ENCODE data around the gene CENATAC.

The CENATAC gene

GRCh38 chr11:119046489-119046888, 48.6 kb downstream of the CENATAC start:
- no peaks in the 10 kb centered on the region for H3K4me1 ChIP-seq (ENCODE audit: insufficient read depth, low read length)
- DNase-seq (no peak), ATAC-seq (ENCODE audit: insufficient read depth, low read depth) (no peak)
- TF ChIP-seq, protein P1, sequence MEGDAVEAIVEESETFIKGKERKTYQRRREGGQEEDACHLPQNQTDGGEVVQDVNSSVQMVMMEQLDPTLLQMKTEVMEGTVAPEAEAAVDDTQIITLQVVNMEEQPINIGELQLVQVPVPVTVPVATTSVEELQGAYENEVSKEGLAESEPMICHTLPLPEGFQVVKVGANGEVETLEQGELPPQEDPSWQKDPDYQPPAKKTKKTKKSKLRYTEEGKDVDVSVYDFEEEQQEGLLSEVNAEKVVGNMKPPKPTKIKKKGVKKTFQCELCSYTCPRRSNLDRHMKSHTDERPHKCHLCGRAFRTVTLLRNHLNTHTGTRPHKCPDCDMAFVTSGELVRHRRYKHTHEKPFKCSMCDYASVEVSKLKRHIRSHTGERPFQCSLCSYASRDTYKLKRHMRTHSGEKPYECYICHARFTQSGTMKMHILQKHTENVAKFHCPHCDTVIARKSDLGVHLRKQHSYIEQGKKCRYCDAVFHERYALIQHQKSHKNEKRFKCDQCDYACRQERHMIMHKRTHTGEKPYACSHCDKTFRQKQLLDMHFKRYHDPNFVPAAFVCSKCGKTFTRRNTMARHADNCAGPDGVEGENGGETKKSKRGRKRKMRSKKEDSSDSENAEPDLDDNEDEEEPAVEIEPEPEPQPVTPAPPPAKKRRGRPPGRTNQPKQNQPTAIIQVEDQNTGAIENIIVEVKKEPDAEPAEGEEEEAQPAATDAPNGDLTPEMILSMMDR (IDR thresholded peaks at IDR 0.05; ENCODE audit: borderline replicate concordance, extremely low read depth, low read length, poor library complexity, severe bottlenecking): no peak
- TF ChIP-seq EZH2 (IDR thresholded peaks at IDR 0.05; ENCODE audit: borderline replicate concordance, low read depth, low read length, severe bottlenecking): no peak
- H3K27me3 ChIP-seq (ENCODE audit: insufficient read depth, low read length, poor library complexity): no peaks in the 10 kb centered on the region
- H3K4me2 ChIP-seq (ENCODE audit: insufficient read depth, low read length): no peak overlapping the region
- H4K20me1 ChIP-seq (ENCODE audit: insufficient read depth, low read length): no peaks in the 10 kb centered on the region
- no peaks in the 10 kb centered on the region for H3K9me3 ChIP-seq (ENCODE audit: insufficient read depth, low read length, severe bottlenecking)
- no peaks in the 10 kb centered on the region for H3K79me2 ChIP-seq (ENCODE audit: insufficient read depth, low read length)
- no peak overlapping the region for H3K9ac ChIP-seq (ENCODE audit: low read depth, low read length)
- no peak overlapping the region for H2AFZ ChIP-seq (ENCODE audit: low read depth, low read length)
- no peak overlapping the region for H3K4me3 ChIP-seq (ENCODE audit: low read depth in 1 of 2, low read length in 2 of 2)
- no peak overlapping the region for H3K27ac ChIP-seq (ENCODE audit: low read length)
- H3K36me3 ChIP-seq (ENCODE audit: insufficient read depth, low read length): peaks cover 69% of the 10 kb centered on the region

- no peak for TF ChIP-seq EZH2 (IDR thresholded peaks at IDR 0.05; ENCODE audit: borderline replicate concordance, low read depth, low read length, severe bottlenecking)
- TF ChIP-seq, protein P1 (IDR thresholded peaks at IDR 0.05; ENCODE audit: borderline replicate concordance, extremely low read depth, low read length, poor library complexity, severe bottlenecking): no peak
- H3K9me3 ChIP-seq (ENCODE audit: insufficient read depth, low read length, severe bottlenecking): no peaks in the 10 kb centered on the region
- no peak overlapping the region for H3K4me3 ChIP-seq (ENCODE audit: low read depth in 1 of 2, low read length in 2 of 2)
- H3K79me2 ChIP-seq (ENCODE audit: insufficient read depth, low read length): no peaks in the 10 kb centered on the region
- peaks cover 77% of the 10 kb centered on the region for H3K36me3 ChIP-seq (ENCODE audit: insufficient read depth, low read length)
- H3K27me3 ChIP-seq (ENCODE audit: insufficient read depth, low read length, poor library complexity): no peaks in the 10 kb centered on the region
- H3K4me1 ChIP-seq (ENCODE audit: insufficient read depth, low read length): no peaks in the 10 kb centered on the region
- H3K4me2 ChIP-seq (ENCODE audit: insufficient read depth, low read length): no peak overlapping the region
- DNase-seq (no peak), ATAC-seq (ENCODE audit: insufficient read depth, low read depth) (no peak)
- H2AFZ ChIP-seq (ENCODE audit: low read depth, low read length): no peak overlapping the region
- H4K20me1 ChIP-seq (ENCODE audit: insufficient read depth, low read length): 0 out of 2 replicates have a peak, but pooled peaks cover under 1% of the 10 kb centered on the region
- H3K9ac ChIP-seq (ENCODE audit: low read depth, low read length): no peak overlapping the region
- H3K27ac ChIP-seq (ENCODE audit: low read length): no peak overlapping the region
These were observed 49.3 kb downstream of the CENATAC start for GRCh38 chr11:119047205-119047604.

DNA sequence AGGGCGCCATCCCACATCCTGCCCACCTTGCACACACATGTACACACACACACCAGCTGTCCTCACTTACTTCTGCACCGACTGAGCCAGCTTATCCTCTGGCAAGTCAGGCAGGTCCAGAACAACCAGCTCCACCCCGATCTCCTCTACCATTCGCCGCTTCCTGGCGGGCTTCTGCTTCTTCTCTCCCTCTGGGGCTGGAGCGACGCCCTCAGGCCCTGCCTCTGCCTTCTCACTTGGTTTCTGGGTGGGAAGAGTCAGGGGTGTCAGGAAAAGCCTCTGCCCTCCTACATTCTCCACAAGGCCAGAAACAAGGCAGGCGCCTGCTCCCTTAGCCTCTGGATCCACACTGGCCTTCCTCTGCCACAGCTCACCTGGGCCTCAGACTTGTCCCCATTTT, 50.7 kb downstream of the CENATAC start:
- peaks cover 5% of the 10 kb centered on the region; the same call in 1 of the 2 replicates for H3K79me2 ChIP-seq (ENCODE audit: insufficient read depth, low read length)
- no peak overlapping the region for H3K9ac ChIP-seq (ENCODE audit: low read depth, low read length)
- peaks cover 91% of the 10 kb centered on the region for H3K36me3 ChIP-seq (ENCODE audit: insufficient read depth, low read length)
- no peaks in the 10 kb centered on the region for H3K9me3 ChIP-seq (ENCODE audit: insufficient read depth, low read length, severe bottlenecking)
- no peak for TF ChIP-seq EZH2 (IDR thresholded peaks at IDR 0.05; ENCODE audit: borderline replicate concordance, low read depth, low read length, severe bottlenecking)
- TF ChIP-seq, protein P1 (IDR thresholded peaks at IDR 0.05; ENCODE audit: borderline replicate concordance, extremely low read depth, low read length, poor library complexity, severe bottlenecking): no peak
- H2AFZ ChIP-seq (ENCODE audit: low read depth, low read length): no peak overlapping the region
- H3K27ac ChIP-seq (ENCODE audit: low read length): no peak overlapping the region
- no peak overlapping the region for H3K4me3 ChIP-seq (ENCODE audit: low read depth in 1 of 2, low read length in 2 of 2)
- no peaks in the 10 kb centered on the region for H3K4me1 ChIP-seq (ENCODE audit: insufficient read depth, low read length)
- H3K27me3 ChIP-seq (ENCODE audit: insufficient read depth, low read length, poor library complexity): no peaks in the 10 kb centered on the region
- H3K4me2 ChIP-seq (ENCODE audit: insufficient read depth, low read length): no peak overlapping the region
- ATAC-seq (ENCODE audit: insufficient read depth, low read depth): peak; percentile 45; the same call in 2 of the 3 replicates
- H4K20me1 ChIP-seq (ENCODE audit: insufficient read depth, low read length): 0 out of 2 replicates have a peak, but pooled peaks cover 3% of the 10 kb centered on the region
- no peak for DNase-seq
